ENCODE data around the gene ASB18. TPM values are rescaled to one million over a fixed set of nuclear protein-coding genes. Genes with fewer than 3 reads are reported as not detected.

The ASB18 gene
- total RNA-seq, 1 experiment from 2014 or later: not detected

DNA sequence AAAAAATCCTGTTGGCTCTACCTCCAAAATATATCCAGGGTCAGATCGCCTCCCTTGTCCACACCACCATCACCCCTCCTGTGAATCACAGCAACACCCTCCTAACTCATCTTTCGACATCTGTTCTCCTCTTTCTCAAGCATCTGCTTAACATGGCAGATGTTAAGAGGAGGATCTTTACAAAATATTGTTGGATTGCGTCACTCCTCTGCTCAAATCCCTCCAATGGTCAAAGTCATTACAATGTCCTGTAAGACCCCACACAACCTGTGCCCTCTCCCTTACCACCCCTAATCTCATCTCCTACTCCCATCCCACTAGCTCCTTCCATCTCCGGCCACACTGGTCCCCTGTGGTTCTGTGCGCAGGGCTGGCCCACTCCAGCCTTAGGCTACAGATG, 59.3 kb downstream of the ASB18 start:
- BruUV-seq (replicated peaks): no TSS peak
- intact Hi-C loops (cut with micrococcal nuclease; ENCODE audit: unreplicated experiment): no loop called here
- no peaks in the 10 kb centered on the region for H3K36me3 ChIP-seq (ENCODE audit: control insufficient read depth, insufficient read depth, low read length)
- CTCF ChIA-PET: no interaction called here
- no peaks in the 10 kb centered on the region for H3K27me3 ChIP-seq (replicated peaks; ENCODE audit: control insufficient read depth, insufficient read depth, low read length)
- POLR2A ChIA-PET: no interaction called here
- no peaks in the 10 kb centered on the region for H3K9me3 ChIP-seq
- Mint-ChIP-seq H3K27ac (ENCODE audit: unreplicated experiment) (no peak overlapping the region), H3K4me1 (ENCODE audit: low read depth, unreplicated experiment) (peaks cover 6% of the 10 kb centered on the region), H3K36me3 (ENCODE audit: insufficient read depth, unreplicated experiment) (no peaks in the 10 kb centered on the region), H3K4me3 (ENCODE audit: unreplicated experiment) (no peak overlapping the region), H3K9me3 (ENCODE audit: unreplicated experiment) (no peaks in the 10 kb centered on the region), H3K27me3 (ENCODE audit: insufficient read depth, unreplicated experiment) (no peaks in the 10 kb centered on the region)
- DNase-seq: no peak
- TF ChIP-seq, protein P1, sequence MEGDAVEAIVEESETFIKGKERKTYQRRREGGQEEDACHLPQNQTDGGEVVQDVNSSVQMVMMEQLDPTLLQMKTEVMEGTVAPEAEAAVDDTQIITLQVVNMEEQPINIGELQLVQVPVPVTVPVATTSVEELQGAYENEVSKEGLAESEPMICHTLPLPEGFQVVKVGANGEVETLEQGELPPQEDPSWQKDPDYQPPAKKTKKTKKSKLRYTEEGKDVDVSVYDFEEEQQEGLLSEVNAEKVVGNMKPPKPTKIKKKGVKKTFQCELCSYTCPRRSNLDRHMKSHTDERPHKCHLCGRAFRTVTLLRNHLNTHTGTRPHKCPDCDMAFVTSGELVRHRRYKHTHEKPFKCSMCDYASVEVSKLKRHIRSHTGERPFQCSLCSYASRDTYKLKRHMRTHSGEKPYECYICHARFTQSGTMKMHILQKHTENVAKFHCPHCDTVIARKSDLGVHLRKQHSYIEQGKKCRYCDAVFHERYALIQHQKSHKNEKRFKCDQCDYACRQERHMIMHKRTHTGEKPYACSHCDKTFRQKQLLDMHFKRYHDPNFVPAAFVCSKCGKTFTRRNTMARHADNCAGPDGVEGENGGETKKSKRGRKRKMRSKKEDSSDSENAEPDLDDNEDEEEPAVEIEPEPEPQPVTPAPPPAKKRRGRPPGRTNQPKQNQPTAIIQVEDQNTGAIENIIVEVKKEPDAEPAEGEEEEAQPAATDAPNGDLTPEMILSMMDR (IDR thresholded peaks at IDR 0.05; ENCODE audit: insufficient read depth in 1 of 2, low read depth in 1 of 2, low read length in 1 of 2, severe bottlenecking in 1 of 2, unreplicated experiment in 1 of 2): no peak
- H3K4me3 ChIP-seq (ENCODE audit: low read depth, low read length): no peak overlapping the region
- no peaks in the 10 kb centered on the region for H3K4me1 ChIP-seq

DNA sequence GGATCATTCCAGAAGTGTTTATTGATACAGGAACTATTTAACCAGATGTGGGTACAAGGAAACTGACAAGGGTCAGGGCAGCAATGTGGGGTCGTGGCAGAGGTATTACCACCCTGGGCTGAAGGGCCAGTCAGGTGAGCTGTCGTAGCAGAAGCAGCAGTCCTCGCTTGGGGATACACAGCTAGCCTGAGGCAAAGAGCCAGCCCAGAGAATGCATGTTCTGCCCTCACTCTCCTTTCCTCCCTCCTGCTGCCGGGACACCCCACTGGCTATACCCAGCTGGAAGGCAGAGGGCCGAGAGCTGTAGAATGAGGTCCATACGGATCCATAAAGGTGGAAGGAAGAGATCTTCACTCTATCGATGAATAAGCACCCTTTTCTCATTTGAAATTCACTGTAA, 63.8 kb downstream of the ASB18 start:
- TF ChIP-seq, protein P1 (IDR thresholded peaks at IDR 0.05; ENCODE audit: insufficient read depth in 1 of 2, low read depth in 1 of 2, low read length in 1 of 2, severe bottlenecking in 1 of 2, unreplicated experiment in 1 of 2): no peak
- Mint-ChIP-seq H3K4me3 (ENCODE audit: unreplicated experiment) (no peak overlapping the region), H3K27ac (ENCODE audit: unreplicated experiment) (no peak overlapping the region), H3K9me3 (ENCODE audit: unreplicated experiment) (no peaks in the 10 kb centered on the region), H3K27me3 (ENCODE audit: insufficient read depth, unreplicated experiment) (no peaks in the 10 kb centered on the region), H3K36me3 (ENCODE audit: insufficient read depth, unreplicated experiment) (no peaks in the 10 kb centered on the region), H3K4me1 (ENCODE audit: low read depth, unreplicated experiment) (no peaks in the 10 kb centered on the region)
- Histone ChIP-seq H3K4me1 (no peaks in the 10 kb centered on the region), H3K36me3 (ENCODE audit: control insufficient read depth, insufficient read depth, low read length) (no peaks in the 10 kb centered on the region), H3K4me3 (ENCODE audit: low read depth, low read length) (no peak overlapping the region), H3K27me3 (replicated peaks; ENCODE audit: control insufficient read depth, insufficient read depth, low read length) (no peaks in the 10 kb centered on the region), H3K9me3 (no peaks in the 10 kb centered on the region)
- intact Hi-C loops (cut with micrococcal nuclease; ENCODE audit: unreplicated experiment): no loop called here
- CTCF ChIA-PET: interaction anchor here (0.7 kb wide), 1 partner anchor 178 kb away, joined by 3 read pairs; no protein-coding TSS in a partner anchor
- BruUV-seq (replicated peaks): no TSS peak
- POLR2A ChIA-PET: no interaction called here
- no peak for DNase-seq

DNA sequence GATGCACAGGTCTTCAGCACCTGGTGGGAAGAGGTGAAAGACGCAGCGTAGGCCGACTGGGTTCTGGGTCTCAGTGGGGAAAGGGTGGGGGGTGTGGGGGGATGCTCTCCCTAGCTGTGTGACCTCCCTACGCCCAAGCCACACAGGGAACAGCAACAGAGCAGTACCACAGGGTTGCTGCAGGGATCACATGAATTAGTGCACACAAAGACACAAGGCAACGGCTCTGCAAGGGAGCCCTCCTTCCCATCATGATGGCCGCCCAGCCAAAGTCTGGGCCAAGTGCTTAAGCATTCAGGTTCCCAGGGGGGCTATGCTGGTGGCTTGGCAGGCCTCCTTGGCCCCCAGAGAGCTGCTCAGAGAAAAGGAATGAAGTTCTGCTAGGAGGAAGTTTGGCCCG, 67.8 kb downstream of the ASB18 start:
- no peaks in the 10 kb centered on the region for H3K36me3 Mint-ChIP-seq (ENCODE audit: insufficient read depth, unreplicated experiment)
- Histone ChIP-seq H3K9me3 (no peaks in the 10 kb centered on the region), H3K4me3 (ENCODE audit: low read depth, low read length) (no peak overlapping the region), H3K27me3 (replicated peaks; ENCODE audit: control insufficient read depth, insufficient read depth, low read length) (no peaks in the 10 kb centered on the region), H3K36me3 (ENCODE audit: control insufficient read depth, insufficient read depth, low read length) (no peaks in the 10 kb centered on the region), H3K4me1 (no peaks in the 10 kb centered on the region)
- H3K27me3 Mint-ChIP-seq (ENCODE audit: insufficient read depth, unreplicated experiment): no peaks in the 10 kb centered on the region
- no peak overlapping the region for H3K4me3 Mint-ChIP-seq (ENCODE audit: unreplicated experiment)
- intact Hi-C loops (cut with micrococcal nuclease; ENCODE audit: unreplicated experiment): no loop called here
- BruUV-seq (replicated peaks): no TSS peak
- H3K9me3 Mint-ChIP-seq (ENCODE audit: unreplicated experiment): no peaks in the 10 kb centered on the region
- ChIA-PET CTCF (interaction anchor here (0.9 kb wide), 1 partner anchor 18 kb away, joined by 4 read pairs; no protein-coding TSS in a partner anchor), POLR2A (no interaction called here)
- no peak for DNase-seq
- no peaks in the 10 kb centered on the region for H3K4me1 Mint-ChIP-seq (ENCODE audit: low read depth, unreplicated experiment)
- TF ChIP-seq, protein P1 (IDR thresholded peaks at IDR 0.05; ENCODE audit: insufficient read depth in 1 of 2, low read depth in 1 of 2, low read length in 1 of 2, severe bottlenecking in 1 of 2, unreplicated experiment in 1 of 2): no peak
- no peak overlapping the region for H3K27ac Mint-ChIP-seq (ENCODE audit: unreplicated experiment)
